ENCODE results near the gene PDE6G. TPM values are rescaled to one million over a fixed set of nuclear protein-coding genes. Genes with fewer than 3 reads are reported as not detected.

PDE6G gene
- total and polyA plus RNA-seq, 2 of the 13 experiments (the other 11 are each of a cell fraction or from before 2014, with no cell fraction given): 1.4 to 6.7 TPM

DNA sequence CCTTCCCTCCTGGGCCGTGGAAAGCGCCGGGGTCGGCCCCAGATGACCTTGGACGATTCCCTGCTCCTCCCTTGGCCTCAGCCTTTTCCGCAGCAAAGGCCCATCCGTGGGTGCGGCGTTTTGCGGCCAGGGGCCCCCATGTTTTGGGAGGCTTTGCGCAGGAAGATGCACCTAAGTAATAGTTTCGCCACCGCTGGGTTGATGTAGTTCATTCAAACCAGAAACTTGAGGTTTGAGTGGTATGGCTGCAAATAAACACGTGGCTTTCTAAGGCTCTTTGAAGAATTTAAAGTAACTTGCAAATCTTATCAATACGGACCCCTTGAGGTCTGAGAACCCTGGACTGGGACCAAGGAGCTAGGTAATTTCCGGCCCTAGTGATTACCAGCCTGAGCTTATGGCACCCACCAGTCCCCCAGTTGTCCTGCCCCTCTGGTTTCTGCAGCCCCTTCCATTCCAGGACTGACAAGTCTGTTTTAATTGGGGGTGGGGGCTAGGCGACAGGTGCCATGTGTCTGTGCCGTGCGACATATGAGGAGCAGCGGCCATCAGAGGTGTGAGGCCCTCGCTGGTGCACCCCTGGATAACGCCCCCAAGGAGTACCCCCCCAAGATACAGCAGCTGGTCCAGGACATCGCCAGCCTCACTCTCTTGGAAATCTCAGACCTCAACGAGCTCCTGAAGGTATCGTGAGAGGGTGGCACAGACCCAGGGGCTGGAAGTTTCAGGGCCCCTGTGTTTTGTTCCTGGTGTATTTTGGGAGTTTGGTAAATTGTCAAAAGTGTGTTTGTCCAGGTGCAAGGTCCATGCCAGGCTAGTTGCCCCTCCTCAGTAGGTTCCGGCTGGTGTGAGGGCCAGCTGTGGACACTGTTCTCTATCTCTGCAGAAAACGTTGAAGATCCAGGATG, 47.7 kb upstream of the PDE6G start (continued):
- TF ChIP-seq AKNA (CRISPR knock-in tag; IDR thresholded peaks at IDR 0.05; ENCODE audit: borderline replicate concordance): no peak
- TF ChIP-seq SIN3B (IDR thresholded peaks at IDR 0.05; ENCODE audit: low read length): no peak; the same call in 1 of the 2 replicates
- no peak for TF ChIP-seq CAMTA2 (CRISPR knock-in tag; IDR thresholded peaks at IDR 0.05; ENCODE audit: borderline replicate concordance)
- no peak for TF ChIP-seq ZHX1 (CRISPR knock-in tag; IDR thresholded peaks at IDR 0.05; ENCODE audit: low read depth)
- no peak for TF ChIP-seq ZNF530 (CRISPR knock-in tag; IDR thresholded peaks at IDR 0.05; ENCODE audit: low read depth)
- TF ChIP-seq ZNF253 (CRISPR knock-in tag; IDR thresholded peaks at IDR 0.05; ENCODE audit: borderline replicate concordance): no peak
- TF ChIP-seq TFE3 (CRISPR knock-in tag; IDR thresholded peaks at IDR 0.05): no peak
- no peak for TF ChIP-seq ARID3A (IDR thresholded peaks at IDR 0.05; ENCODE audit: low read depth, low read length)
- no peak for TF ChIP-seq ZNF329 (CRISPR knock-in tag; IDR thresholded peaks at IDR 0.05; ENCODE audit: low read depth)
- TF ChIP-seq PRMT3 (CRISPR knock-in tag; IDR thresholded peaks at IDR 0.05; ENCODE audit: borderline replicate concordance, low read depth): no peak
- 0 out of 2 replicates have a peak, but pooled peaks have one; percentile 37 for TF ChIP-seq ZNF138 (CRISPR knock-in tag; IDR thresholded peaks at IDR 0.05; ENCODE audit: low read depth)
- TF ChIP-seq JARID2 (CRISPR knock-in tag; IDR thresholded peaks at IDR 0.05; ENCODE audit: insufficient replicate concordance): no peak
- peak; percentile 19; the same call in 1 of the 2 replicates for TF ChIP-seq ZNF274 (CRISPR knock-in tag; IDR thresholded peaks at IDR 0.05)
- TF ChIP-seq ZNF766 (CRISPR knock-in tag; IDR thresholded peaks at IDR 0.05; ENCODE audit: borderline replicate concordance): no peak
